ENCODE data around the gene TRAK2.

DNA sequence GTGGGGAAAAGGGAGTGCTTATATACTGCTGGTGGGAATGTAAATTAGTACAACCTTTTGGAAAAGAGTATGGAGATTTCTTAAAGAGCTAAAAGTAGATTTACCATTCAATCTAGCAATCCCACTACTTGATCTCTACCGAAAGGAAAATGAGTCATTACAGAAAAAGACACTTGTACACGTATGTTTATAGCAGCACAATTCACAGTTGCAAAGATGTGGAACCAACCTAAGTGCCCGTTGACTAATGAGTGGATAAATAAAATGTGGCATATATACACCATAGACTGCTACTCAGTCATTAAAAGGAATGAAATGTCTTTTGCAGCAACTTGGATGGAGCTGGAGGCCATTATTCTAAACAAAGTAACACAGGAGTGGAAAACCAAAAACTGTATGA lies 123.6 kb downstream of the TRAK2 start:
- no peak for TF ChIP-seq EZH2 (IDR thresholded peaks at IDR 0.05; ENCODE audit: low read depth)
- TF ChIP-seq, protein P1, sequence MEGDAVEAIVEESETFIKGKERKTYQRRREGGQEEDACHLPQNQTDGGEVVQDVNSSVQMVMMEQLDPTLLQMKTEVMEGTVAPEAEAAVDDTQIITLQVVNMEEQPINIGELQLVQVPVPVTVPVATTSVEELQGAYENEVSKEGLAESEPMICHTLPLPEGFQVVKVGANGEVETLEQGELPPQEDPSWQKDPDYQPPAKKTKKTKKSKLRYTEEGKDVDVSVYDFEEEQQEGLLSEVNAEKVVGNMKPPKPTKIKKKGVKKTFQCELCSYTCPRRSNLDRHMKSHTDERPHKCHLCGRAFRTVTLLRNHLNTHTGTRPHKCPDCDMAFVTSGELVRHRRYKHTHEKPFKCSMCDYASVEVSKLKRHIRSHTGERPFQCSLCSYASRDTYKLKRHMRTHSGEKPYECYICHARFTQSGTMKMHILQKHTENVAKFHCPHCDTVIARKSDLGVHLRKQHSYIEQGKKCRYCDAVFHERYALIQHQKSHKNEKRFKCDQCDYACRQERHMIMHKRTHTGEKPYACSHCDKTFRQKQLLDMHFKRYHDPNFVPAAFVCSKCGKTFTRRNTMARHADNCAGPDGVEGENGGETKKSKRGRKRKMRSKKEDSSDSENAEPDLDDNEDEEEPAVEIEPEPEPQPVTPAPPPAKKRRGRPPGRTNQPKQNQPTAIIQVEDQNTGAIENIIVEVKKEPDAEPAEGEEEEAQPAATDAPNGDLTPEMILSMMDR (conservative IDR thresholded peaks at IDR 0.05) = no peak

All from PC-9 (cell line).